Chondrocyte (in vitro differentiated cells): ENCODE results near the gene RFNG. TPM values are rescaled to one million over a fixed set of nuclear protein-coding genes. Genes with fewer than 3 reads are reported as not detected.
"Not testable (repeated sequence)": the region's sequence is repeated elsewhere in the genome, so short reads cannot be mapped to it uniquely, and the experiment has no call there.

Source experiments
- DNase-seq: peaks from one replicate; pipeline ENCODE4 v3.0.0; 2021; ENCODE audit warnings: mixed read lengths, low spot score
- H3K27ac Mint-ChIP-seq: one replicate; pipeline ENCODE4 v1.8.0; 2021; ENCODE audit warnings: mild to moderate bottlenecking, moderate library complexity, mixed read lengths; ENCODE audit not compliant: unreplicated experiment
- H3K27me3 Mint-ChIP-seq: 2 replicates; pipeline ENCODE4 v1.8.0; 2021; ENCODE audit warnings: low read depth, mixed read lengths
- H3K36me3 Mint-ChIP-seq: 2 replicates; pipeline ENCODE4 v1.8.0; 2021; ENCODE audit warnings: low read depth, mixed read lengths
- H3K4me1 Mint-ChIP-seq: 2 replicates; pipeline ENCODE4 v1.8.0; 2021; ENCODE audit warnings: low read depth, mild to moderate bottlenecking, mixed read lengths
- H3K4me3 Mint-ChIP-seq: one replicate; pipeline ENCODE4 v1.8.0; 2021; ENCODE audit warnings: mild to moderate bottlenecking, moderate library complexity, mixed read lengths; ENCODE audit not compliant: unreplicated experiment
- H3K9me3 Mint-ChIP-seq: 2 replicates; pipeline ENCODE4 v1.8.0; 2021; ENCODE audit warnings: low read depth, mixed read lengths
- total RNA-seq: library from RNA; stranded (reverse); gene quantifications from 3 replicates; pipeline ENCODE4 v1.2.1, GENCODE V29; 2021
- TF ChIP-seq, protein P1 (sequence below): fragments of 200-600 bp; sonication (generic); IDR thresholded peaks from 2 replicates; pipeline ENCODE4 v1.5.0; 2021; ENCODE audit warnings: antibody characterized with exemption, mild to moderate bottlenecking, moderate library complexity

RFNG gene
- total RNA-seq, 1 donor from 2014 or later = 47.4 TPM

DNA sequence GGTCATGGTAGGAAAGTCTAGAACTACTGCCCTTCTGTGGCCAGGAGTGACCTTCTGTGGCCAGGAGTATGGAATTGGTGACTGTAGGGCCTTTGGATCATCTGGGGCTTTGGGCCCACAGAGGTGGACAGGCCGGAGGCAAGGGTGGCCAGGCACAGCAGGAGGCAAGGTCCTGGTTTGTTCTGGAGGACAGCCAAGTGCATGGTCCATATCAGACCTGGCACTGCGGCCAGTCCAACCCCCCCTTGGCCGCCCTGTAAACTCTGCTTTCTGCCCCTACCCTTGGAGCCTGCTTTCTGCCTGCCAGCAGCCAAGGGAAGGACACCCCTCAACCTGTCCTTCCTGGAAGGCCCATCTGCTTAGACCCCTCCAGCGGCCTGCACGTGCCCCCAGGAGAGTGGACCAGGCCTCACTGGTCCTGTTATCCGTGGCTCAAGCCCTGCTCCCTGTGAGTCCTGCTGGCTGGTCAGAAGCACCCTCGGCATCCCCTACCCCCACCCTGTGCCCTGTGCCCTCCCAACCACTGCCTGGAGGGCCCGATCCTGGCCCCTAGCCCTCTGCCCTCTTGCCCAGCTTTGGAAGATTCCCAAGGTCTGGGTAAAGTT, 11.8 kb downstream of the RFNG start:
- H3K4me3 Mint-ChIP-seq = no peak overlapping the region
- H3K27me3 Mint-ChIP-seq = no peaks in the 10 kb centered on the region
- TF ChIP-seq, protein P1, sequence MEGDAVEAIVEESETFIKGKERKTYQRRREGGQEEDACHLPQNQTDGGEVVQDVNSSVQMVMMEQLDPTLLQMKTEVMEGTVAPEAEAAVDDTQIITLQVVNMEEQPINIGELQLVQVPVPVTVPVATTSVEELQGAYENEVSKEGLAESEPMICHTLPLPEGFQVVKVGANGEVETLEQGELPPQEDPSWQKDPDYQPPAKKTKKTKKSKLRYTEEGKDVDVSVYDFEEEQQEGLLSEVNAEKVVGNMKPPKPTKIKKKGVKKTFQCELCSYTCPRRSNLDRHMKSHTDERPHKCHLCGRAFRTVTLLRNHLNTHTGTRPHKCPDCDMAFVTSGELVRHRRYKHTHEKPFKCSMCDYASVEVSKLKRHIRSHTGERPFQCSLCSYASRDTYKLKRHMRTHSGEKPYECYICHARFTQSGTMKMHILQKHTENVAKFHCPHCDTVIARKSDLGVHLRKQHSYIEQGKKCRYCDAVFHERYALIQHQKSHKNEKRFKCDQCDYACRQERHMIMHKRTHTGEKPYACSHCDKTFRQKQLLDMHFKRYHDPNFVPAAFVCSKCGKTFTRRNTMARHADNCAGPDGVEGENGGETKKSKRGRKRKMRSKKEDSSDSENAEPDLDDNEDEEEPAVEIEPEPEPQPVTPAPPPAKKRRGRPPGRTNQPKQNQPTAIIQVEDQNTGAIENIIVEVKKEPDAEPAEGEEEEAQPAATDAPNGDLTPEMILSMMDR = no peak
- H3K36me3 Mint-ChIP-seq = no peaks in the 10 kb centered on the region
- H3K4me1 Mint-ChIP-seq = peaks cover 8% of the 10 kb centered on the region
- DNase-seq = no peak
- H3K27ac Mint-ChIP-seq = no peak overlapping the region
- no peaks in the 10 kb centered on the region for H3K9me3 Mint-ChIP-seq

DNA sequence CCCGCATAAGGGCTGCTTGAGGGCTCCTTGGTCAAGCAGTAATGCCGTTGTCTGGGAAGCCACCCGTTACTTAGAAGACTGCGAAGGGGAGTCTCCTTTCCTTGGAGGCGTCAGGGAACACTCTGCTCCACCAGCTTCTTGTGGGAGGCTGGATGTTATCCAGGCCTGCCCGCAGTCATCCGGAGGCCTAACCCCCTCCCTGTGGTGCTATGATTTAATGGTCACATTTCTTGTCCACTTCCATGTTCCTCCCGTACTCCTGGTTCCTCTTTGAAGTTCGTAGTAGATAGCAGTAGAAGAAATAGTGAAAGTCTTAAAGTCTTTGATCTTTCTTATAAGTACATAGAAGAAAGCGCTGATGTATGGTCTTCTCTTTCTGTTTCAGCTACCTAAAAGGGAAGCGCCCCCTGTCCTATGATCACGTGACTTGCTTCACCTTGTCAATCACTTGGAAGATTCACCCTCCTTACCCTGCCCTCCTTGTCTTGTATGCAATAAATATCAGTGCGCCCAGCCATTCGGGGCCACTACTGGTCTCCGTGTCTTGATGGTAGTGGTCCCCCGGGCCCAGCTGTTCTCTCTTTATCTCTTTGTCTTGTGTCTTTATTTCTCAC, 12.7 kb downstream of the RFNG start:
- H3K4me1 Mint-ChIP-seq, H3K27me3 Mint-ChIP-seq, DNase-seq, H3K4me3 Mint-ChIP-seq, H3K9me3 Mint-ChIP-seq, H3K36me3 Mint-ChIP-seq, H3K27ac Mint-ChIP-seq: not testable (repeated sequence)

DNA sequence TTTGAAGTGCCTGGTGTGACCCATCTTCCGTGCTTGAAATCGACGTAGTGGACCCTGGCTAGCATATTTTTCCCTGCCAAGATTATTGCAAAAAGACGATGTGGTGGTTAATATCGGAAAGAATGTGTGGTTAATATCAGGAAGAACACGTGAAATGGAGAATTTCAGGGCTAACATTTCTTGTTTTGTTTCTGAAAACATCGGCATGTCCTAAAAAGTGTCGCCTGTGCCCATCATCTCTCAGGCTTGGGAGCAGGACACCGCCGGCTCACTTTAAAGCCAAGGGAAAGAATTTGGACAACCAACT, 13.8 kb downstream of the RFNG start:
- H3K27me3 Mint-ChIP-seq = no peaks in the 10 kb centered on the region
- peak overlapping the region; percentile 96 for H3K27ac Mint-ChIP-seq
- TF ChIP-seq, protein P1 = no peak
- no peaks in the 10 kb centered on the region for H3K9me3 Mint-ChIP-seq
- no peak for DNase-seq
- peak overlapping the region; percentile 68 for H3K4me3 Mint-ChIP-seq
- H3K4me1 Mint-ChIP-seq = peaks cover 10% of the 10 kb centered on the region
- no peaks in the 10 kb centered on the region for H3K36me3 Mint-ChIP-seq

DNA sequence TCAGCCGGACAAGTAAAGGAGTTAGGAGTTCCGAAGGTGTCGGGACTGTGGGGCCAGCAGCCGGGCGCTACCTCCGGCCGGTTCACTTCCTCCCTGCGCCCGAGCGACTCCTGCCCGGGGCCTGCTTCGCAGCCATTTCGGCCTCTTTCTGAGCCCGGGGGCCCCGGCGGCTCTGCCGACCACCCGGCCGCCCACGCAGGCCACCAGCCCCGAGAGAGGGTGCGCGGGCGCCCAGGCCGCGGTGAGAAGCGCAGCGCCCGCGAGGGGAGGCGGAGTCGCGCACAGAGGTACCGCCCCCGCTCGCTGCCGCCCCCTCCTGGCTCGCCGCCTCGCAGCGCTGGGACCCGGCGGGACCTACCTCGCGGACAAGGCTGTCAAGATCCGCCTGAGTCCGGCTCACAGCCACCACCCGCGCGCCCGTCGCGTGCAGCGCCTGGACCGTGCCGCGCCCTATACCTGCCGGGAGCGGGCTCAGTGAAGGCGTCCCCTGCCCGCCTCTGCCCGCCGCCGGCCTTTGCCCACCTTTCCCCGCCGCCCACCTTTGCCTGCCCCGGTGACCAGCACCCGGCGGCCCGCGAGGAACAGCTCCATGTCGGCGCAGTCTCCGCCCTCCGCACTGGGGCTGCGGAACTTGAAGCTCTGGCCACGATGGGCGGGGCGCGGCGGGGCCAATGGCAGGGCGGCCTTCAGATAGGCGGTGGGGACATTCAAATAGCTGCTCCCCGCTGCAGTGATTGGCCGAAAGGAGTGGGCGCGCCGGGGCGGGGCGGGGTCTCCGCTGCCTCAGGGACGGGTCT, 14.3 kb downstream of the RFNG start, which contains the start of gene DCXR:
TSS of gene DCXR (minus strand) at position 606 of the 797 bp plus-strand sequence. CDS start at position 591, 15 bp downstream.
- Mint-ChIP-seq H3K27ac (peak within 1 kb of the TSS; percentile 96), H3K27me3 (no peaks in the 10 kb centered on the region), H3K4me3 (peak within 1 kb of the TSS; percentile 70), H3K4me1 (peaks cover 13% of the 10 kb centered on the region), H3K9me3 (no peaks in the 10 kb centered on the region), H3K36me3 (no peaks in the 10 kb centered on the region)
- TF ChIP-seq, protein P1 = peak; percentile 93
- no peak for DNase-seq

DNA sequence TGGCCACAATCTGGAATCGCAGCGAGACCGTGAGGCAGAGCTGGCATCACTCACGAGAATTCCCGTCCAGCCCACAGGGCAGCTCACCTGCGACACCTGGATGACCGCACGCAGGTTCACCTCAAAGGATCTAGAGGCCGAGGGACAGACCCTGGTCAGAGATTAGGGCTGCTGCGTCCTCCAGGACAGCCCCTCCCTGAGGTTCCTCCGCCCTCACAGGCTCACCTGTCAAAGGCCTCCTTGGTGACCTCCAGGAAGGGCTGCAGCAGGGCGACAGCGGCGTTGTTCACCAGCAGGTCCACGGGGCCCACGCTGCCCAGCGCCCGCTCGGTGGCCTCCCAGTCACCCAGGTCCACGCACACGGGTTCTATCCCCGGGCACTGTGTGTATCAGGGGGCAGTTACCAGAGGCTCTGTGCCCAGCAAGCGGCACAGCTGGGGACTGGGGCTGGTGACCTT, 14.9 kb downstream of the RFNG start:
- TF ChIP-seq, protein P1 = no peak
- Mint-ChIP-seq H3K36me3 (no peaks in the 10 kb centered on the region), H3K4me3 (peak overlapping the region; percentile 70), H3K9me3 (no peaks in the 10 kb centered on the region), H3K27me3 (no peaks in the 10 kb centered on the region), H3K4me1 (peaks cover 14% of the 10 kb centered on the region), H3K27ac (no peak overlapping the region)
- no peak for DNase-seq
